ENCODE measurements around the gene SCYL3. TPM values are rescaled to one million over a fixed set of nuclear protein-coding genes. Genes with fewer than 3 reads are reported as not detected.
"Not testable (repeated sequence)": the region's sequence is repeated elsewhere in the genome, so short reads cannot be mapped to it uniquely, and the experiment has no call there.

SCYL3 gene
- total and polyA plus RNA-seq, 8 donors: 9.5 to 23.6 (median 20.2) TPM

GRCh38 chr1:169869426-169869825 lies 24.3 kb downstream of the SCYL3 start:
- ATAC-seq (no peak), DNase-seq (no peak)
- Histone ChIP-seq H3K4me3 (no peak overlapping the region), H3K9me3 (no peaks in the 10 kb centered on the region), H3K27me3 (no peaks in the 10 kb centered on the region), H3K36me3 (peaks cover 3 to 97% of the 10 kb centered on the region in 2 donors), H3K27ac (no peak overlapping the region), H3K4me1 (no peaks in the 10 kb centered on the region)
- intact Hi-C loops (cut with DNase I): no loop called here
- no peak for TF ChIP-seq CTCF (IDR thresholded peaks at IDR 0.05)

- ATAC-seq (no peak), DNase-seq (no peak)
- intact Hi-C loops (cut with DNase I): no loop called here
- H3K27ac ChIP-seq: no peak overlapping the region
- H3K36me3 ChIP-seq: peaks cover 3 to 97% of the 10 kb centered on the region in 2 donors
- no peak for TF ChIP-seq CTCF (IDR thresholded peaks at IDR 0.05)
- H3K9me3 ChIP-seq: no peaks in the 10 kb centered on the region
- H3K27me3 ChIP-seq: no peaks in the 10 kb centered on the region
- H3K4me1 ChIP-seq: no peaks in the 10 kb centered on the region
- H3K4me3 ChIP-seq: no peak overlapping the region
Observed at GRCh38 chr1:169868978-169869377, 24.7 kb downstream of the SCYL3 start.

GRCh38 chr1:169867012-169867675 lies 26.6 kb downstream of the SCYL3 start:
- no peak overlapping the region for H3K4me3 ChIP-seq
- no peak for ATAC-seq
- no peak for DNase-seq
- intact Hi-C loops (cut with DNase I): no loop called here
- H3K4me1 ChIP-seq: no peaks in the 10 kb centered on the region
- TF ChIP-seq CTCF (IDR thresholded peaks at IDR 0.05): no peak
- peaks cover 1 to 97% of the 10 kb centered on the region in 2 donors for H3K36me3 ChIP-seq
- no peak overlapping the region for H3K27ac ChIP-seq
- no peaks in the 10 kb centered on the region for H3K9me3 ChIP-seq
- no peaks in the 10 kb centered on the region for H3K27me3 ChIP-seq

- TF ChIP-seq CTCF (IDR thresholded peaks at IDR 0.05): no peak
- intact Hi-C loops (cut with DNase I): no loop called here
- Histone ChIP-seq H3K27me3 (no peaks in the 10 kb centered on the region), H3K4me3 (no peak overlapping the region), H3K4me1 (no peaks in the 10 kb centered on the region), H3K27ac (no peak overlapping the region), H3K9me3 (no peaks in the 10 kb centered on the region), H3K36me3 (peaks cover 5 to 97% of the 10 kb centered on the region in 2 donors)
- ATAC-seq: no peak
- DNase-seq: no peak
Observed at GRCh38 chr1:169866577-169866976, 27.1 kb downstream of the SCYL3 start.

GRCh38 chr1:169864531-169864930 lies 29.2 kb downstream of the SCYL3 start:
- intact Hi-C loops (cut with DNase I); H3K9me3 ChIP-seq; ATAC-seq; H3K27me3 ChIP-seq; H3K27ac ChIP-seq; H3K4me1 ChIP-seq; H3K4me3 ChIP-seq; DNase-seq: not testable (repeated sequence)
- peaks cover 6 to 100% of the 10 kb centered on the region in 2 donors for H3K36me3 ChIP-seq

GRCh38 chr1:169860750-169861149 lies 32.9 kb downstream of the SCYL3 start:
- H3K36me3 ChIP-seq: peaks cover 6 to 96% of the 10 kb centered on the region in 2 donors
- no peak for DNase-seq
- no peak overlapping the region for H3K4me3 ChIP-seq
- H3K27ac ChIP-seq: no peak overlapping the region
- ATAC-seq: no peak
- H3K4me1 ChIP-seq: no peaks in the 10 kb centered on the region
- no peaks in the 10 kb centered on the region for H3K9me3 ChIP-seq
- intact Hi-C loops (cut with DNase I): no loop called here
- TF ChIP-seq CTCF (IDR thresholded peaks at IDR 0.05): no peak
- no peaks in the 10 kb centered on the region for H3K27me3 ChIP-seq

Data from left lung (tissue), 10 donors.